Breast epithelium (tissue), 3 donors: ENCODE measurements around the gene DHRS12.

Experiments
- POLR2A ChIP-seq: fragments of 450-650 bp; IDR thresholded peaks from one replicate; pipeline ENCODE4 v1.6.1; 2016; ENCODE audit warnings: antibody characterized with exemption, mild to moderate bottlenecking, moderate library complexity
- POLR2AphosphoS5 ChIP-seq, 3 donors: sonication (generic); formaldehyde crosslinking; IDR thresholded peaks; one replicate each; pipeline ENCODE4 v1.6.1; 2017; ENCODE audit warnings: antibody characterized with exemption in 3 of 3
- TF ChIP-seq, protein P1 (sequence below), 3 donors: fragments of 450-650 bp; IDR thresholded peaks; one replicate each; pipeline ENCODE4 v1.5.1; 2016 to 2017; ENCODE audit warnings: antibody characterized with exemption in 3 of 3, mild to moderate bottlenecking in 3 of 3, moderate library complexity in 3 of 3

DNA sequence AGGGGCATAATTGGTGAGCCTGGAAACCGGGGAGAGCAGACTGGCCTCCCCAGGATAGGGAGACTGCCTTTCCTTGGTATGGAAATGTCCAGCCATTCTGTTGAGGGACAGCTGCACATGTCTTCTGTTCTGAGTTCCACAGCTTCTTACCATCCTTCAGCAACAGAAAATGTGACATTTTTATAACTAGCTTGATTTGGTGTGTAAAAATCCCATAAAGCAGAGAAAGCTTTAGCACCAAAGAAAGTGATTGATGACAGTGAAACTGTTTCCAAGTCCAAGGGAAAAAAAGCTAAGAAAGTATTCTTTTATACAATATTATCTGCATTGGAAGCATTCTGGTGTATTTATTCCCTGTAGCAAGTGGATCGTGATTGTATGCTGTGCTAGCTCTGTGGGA lies 61.9 kb downstream of the DHRS12 start:
- TF ChIP-seq, protein P1, sequence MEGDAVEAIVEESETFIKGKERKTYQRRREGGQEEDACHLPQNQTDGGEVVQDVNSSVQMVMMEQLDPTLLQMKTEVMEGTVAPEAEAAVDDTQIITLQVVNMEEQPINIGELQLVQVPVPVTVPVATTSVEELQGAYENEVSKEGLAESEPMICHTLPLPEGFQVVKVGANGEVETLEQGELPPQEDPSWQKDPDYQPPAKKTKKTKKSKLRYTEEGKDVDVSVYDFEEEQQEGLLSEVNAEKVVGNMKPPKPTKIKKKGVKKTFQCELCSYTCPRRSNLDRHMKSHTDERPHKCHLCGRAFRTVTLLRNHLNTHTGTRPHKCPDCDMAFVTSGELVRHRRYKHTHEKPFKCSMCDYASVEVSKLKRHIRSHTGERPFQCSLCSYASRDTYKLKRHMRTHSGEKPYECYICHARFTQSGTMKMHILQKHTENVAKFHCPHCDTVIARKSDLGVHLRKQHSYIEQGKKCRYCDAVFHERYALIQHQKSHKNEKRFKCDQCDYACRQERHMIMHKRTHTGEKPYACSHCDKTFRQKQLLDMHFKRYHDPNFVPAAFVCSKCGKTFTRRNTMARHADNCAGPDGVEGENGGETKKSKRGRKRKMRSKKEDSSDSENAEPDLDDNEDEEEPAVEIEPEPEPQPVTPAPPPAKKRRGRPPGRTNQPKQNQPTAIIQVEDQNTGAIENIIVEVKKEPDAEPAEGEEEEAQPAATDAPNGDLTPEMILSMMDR (IDR thresholded peaks at IDR 0.05), result no peak
- TF ChIP-seq POLR2A (no peak), POLR2AphosphoS5 (IDR thresholded peaks at IDR 0.05) (no peak)
